ENCODE data around the gene INSYN2B.

The INSYN2B gene

DNA sequence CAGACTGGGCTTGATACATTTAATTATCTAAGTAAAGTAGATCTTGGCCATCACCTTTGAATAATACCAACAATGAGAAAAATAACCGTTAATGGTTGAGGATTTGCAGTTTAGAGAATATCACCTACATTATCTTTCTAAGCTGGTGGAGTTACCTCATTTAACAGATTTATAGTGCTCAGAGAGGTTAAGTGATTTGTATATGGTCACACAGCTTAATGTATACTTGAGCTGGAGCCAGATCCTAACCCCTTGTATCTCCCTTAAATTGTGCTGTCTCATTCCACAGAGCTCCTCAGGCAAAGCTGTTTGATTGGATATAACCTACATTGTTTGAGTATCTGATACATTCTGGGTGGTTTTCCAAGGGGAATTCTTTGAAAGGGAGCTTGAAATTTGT, 57.8 kb downstream of the INSYN2B start:
- no peak for DNase-seq

DNA sequence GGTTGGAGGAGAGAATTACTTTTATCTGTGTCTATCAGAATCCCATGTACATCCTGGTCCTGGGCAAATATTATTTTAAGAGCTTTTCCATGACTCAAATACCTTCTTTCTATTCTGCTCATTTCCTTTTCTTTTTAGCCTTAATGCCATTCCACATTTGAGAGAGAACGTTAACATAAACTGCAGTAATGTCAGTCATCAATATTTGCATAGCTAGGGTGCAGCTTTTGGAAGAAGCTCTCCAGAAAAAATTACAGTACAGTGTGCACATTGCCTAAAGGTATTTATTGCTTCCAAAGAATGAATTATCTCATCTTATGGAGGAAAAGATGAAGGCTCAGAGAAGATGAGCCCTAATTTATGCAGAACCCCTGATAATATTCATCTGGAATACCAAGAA, 58.3 kb downstream of the INSYN2B start:
- no peak for DNase-seq

GRCh38 chr5:169921384-169921783, 58.9 kb downstream of the INSYN2B start:
- DNase-seq, result no peak

DNA sequence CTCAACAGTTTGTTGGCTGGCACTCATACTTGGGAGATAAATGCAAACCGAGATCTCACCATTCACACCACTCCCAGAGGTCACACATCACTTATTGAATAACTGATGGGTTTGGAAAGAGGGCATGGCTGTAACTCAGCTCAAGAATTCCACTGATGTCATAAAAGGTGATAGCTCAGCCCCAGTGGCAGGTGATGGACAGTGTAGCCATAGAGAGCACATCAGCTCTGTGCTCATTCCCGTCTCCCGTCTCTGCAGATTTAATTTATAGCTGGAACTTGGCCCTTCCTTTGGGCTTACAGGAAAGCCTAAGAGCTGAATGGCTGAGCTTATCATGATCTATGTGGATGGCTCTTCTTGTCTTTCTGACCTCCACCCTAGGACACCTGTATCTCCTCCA, 59.8 kb downstream of the INSYN2B start:
- DNase-seq, result no peak

- DNase-seq, result no peak
Observed at GRCh38 chr5:169918228-169918627, 62.1 kb downstream of the INSYN2B start.

- no peak for DNase-seq
Observed at GRCh38 chr5:169917500-169917899, 62.8 kb downstream of the INSYN2B start.

DNA sequence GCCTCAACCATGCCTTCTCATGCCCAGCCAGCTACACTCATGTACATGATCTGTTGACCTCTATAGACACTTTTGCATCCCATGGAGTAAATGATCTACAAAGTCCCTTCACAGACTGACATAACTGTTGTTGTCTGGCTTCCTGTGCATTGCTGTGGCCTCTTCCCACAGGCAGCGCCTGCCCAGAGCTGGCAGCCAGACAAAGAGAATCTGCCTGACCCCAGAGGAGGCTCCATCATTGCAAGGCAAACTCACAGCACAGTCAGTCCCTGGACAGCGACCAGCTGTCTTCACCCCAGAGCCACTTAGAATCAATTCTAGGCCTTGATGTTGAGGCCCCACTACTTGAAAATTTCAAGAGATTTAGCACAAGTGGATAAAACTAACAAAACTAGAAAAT, 65.5 kb downstream of the INSYN2B start:
- DNase-seq, result no peak

DNA sequence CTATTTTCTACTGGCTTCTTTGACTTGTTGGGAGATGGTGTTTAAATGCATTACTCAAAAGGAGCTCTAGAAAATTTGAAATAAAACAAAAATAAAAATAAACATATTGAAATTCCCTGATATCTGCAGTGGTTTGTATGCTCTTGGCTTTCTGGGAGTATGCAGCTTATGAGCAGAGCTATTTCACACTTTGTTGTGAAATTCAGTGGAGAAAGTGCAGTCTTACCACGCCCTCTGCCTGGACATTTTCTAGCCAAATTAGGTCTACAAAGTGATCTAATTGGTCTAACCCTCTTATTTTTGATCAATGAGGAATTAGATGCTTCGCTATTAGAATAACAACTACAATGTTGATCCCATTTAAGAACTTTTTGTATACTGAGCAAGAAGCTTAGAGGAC, 66.8 kb downstream of the INSYN2B start:
- DNase-seq, result no peak

DNA sequence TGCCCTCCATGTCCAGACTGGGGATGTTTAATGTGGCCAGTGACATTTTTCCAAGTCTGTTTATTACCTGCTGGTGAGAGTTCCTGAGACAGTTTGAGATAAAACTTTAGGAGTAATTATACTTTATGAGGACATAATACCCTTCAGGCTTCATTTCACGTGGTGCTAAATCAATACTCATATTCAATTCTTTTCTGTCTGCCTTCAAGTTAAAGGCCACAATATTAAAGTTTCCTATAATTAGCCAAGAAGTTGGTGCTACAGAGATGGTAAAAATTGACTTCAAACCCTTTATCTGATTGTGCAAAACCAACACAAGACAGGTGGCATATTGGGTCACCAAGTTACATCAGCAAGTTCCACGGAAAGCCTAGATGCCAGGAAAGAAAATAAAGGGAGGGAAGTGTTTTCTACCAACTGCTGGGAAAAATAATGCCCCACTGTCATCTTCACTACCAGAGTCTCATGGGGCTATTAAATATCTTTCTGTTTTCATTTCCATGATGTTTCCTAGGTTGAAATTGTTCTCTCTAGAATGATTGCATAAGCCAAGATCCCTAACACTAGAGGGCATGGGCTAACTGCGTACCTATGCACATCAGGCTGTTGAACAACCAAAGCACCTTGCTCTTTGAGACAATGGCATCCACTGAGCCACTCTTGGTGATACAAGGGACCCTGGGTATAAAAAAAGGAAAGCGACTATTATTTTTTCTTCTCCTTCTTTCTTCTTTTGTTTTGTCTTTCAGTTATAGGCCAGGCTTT, 68.7 kb downstream of the INSYN2B start:
- DNase-seq, result no peak

GRCh38 chr5:169910393-169910792, 69.9 kb downstream of the INSYN2B start:
- no peak for DNase-seq

DNA sequence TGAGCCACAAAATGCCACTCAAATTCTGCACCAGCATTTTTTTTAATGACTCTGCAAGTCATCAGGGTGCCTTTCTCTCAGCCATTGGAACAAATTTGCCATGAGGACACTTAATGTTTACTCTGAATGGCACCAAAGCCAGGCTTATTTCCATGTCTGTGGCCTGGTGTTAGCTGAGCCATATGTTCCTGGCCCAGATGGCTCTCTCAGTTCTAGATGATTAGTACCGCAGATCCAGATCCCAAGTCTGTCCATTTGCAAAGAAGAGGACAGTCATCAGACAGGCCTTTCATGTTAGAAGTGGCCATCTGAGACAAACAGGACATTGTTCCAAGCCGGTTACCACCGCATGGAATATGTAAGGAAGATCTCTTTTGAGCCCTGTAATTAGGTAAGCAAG, 70.3 kb downstream of the INSYN2B start:
- no peak for DNase-seq

DNA sequence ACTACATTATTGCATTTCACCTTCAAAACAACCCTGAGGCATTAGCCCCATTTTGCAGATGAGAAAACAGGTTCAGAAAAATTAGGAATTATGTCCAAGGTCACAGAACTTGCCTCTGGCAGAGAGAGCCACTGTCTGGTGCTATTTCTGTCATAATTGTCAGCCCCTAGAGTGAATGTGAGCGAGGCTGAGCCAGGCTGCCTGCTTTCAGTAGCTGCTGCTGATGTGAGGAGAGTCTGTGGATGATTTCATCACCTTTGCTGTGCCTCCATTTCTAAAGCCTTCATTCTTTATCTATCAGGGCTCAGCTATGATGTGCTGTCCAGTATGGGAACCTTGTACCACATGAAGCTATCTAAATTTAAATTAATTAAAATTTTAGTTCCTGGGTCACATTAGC, 71.4 kb downstream of the INSYN2B start:
- no peak for DNase-seq

- no peak for DNase-seq
Observed at GRCh38 chr5:169906745-169907649, 73.3 kb downstream of the INSYN2B start.

- DNase-seq, result no peak
Observed at GRCh38 chr5:169905017-169905416, 75.3 kb downstream of the INSYN2B start.

DNA sequence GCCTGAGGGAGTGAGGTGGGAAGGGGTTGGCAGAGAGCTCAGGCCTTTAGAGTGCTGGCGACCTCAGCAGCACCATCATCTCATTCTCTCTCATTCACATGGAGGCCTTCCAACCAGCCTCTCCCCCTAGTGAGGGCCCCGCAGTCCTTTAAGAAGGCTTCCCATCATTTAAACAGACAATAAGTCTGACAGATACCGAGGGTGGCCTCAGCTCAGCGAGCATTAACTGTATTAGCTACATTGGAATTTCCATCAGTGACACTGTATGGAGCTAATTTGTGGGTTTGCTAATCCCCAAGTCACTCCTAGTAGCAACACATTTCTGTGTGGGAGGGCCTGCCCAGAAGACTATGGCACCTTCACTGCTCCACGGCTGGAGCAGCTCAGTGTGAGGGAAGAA, 75.8 kb downstream of the INSYN2B start:
- DNase-seq, result no peak

GRCh38 chr5:169904059-169904458, 76.2 kb downstream of the INSYN2B start:
- no peak for DNase-seq

DNA sequence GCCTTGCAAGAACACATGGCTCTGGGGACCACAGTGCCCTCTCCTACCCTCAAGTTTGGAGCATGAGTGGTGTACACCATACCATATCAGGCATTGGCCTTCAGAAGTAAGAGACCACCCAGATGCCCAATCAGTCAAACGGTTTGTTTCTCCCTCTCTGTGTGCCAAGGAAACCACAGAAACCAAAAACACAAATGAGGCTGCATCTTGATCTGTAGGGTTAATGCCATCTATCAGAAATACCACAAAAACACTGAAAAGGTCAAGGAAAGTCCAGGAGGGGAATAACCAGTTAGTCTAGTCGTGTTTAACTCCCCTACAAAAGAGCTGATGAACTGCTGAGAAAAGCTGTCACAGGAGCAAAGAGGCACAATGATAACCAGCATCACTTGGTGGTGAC, 78.4 kb downstream of the INSYN2B start:
- DNase-seq, result no peak

DNA sequence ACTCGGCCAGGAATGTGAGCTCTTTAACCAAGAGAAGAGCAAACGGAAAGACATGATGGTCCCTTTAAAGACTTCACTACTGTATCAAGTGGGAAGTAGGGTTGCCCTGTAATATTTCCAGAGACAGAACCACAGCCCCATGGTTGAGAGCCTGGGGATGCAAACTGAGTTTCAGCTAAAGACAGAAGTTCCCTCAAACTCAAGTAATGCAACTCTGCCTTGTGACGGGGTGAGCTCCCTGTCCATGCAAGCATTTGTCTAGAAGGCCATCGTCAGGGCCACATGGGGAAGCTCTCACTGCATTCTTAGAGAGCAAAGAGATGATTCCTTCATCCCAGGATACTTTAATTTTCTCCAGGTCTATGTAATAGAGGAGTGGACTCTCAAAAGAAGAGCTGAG, 82.8 kb downstream of the INSYN2B start:
- no peak for DNase-seq

GRCh38 chr5:169895926-169896325, 84.4 kb downstream of the INSYN2B start:
- no peak for DNase-seq

- no peak for DNase-seq
Observed at GRCh38 chr5:169893571-169893970, 86.7 kb downstream of the INSYN2B start.

GRCh38 chr5:169893010-169893409, 87.3 kb downstream of the INSYN2B start:
- DNase-seq, result no peak

GRCh38 chr5:169889572-169889971, 90.7 kb downstream of the INSYN2B start:
- no peak for DNase-seq

GRCh38 chr5:169886677-169887076, 93.6 kb downstream of the INSYN2B start:
- no peak for DNase-seq

DNA sequence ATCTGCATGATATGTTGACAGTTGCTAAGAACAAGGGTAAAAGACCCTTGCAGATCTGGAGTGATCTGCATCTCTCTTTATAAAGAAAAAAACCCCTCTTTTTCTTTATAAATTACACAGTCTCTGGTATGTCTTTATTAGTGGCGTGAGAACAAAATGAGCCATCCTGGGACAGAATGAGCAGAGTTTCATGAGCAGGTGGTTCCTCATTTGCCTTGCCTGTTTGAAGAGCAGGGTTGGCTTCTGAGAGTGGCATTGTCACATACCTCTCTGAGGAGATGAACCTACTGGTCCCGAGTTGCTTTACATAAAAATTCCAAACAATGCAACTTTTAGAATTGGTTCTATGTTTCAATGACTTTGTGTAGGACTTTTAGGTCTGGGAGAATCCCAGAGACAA, 94.3 kb downstream of the INSYN2B start:
- DNase-seq, result no peak
